ENCODE measurements around the gene CTNNA3. TPM values are rescaled to one million over a fixed set of nuclear protein-coding genes. Genes with fewer than 3 reads are reported as not detected.

Gene CTNNA3
- total RNA-seq, 1 donor from 2014 or later: 159 TPM

GRCh38 chr10:66148312-66148711 is 1547.7 kb downstream of the CTNNA3 start:
- Histone ChIP-seq H3K27me3 (ENCODE audit: low read depth) (no peaks in the 10 kb centered on the region), H3K36me3 (no peaks in the 10 kb centered on the region), H3K4me3 (no peak overlapping the region), H3K9me3 (replicated peaks) (no peaks in the 10 kb centered on the region), H3K27ac (replicated peaks) (no peak overlapping the region), H3K4me1 (no peaks in the 10 kb centered on the region)
- no peak for DNase-seq
- intact Hi-C loops (cut with micrococcal nuclease): no loop called here
- TF ChIP-seq CTCF (IDR thresholded peaks at IDR 0.05; ENCODE audit: borderline replicate concordance): no peak

GRCh38 chr10:66144016-66144415 is 1552.0 kb downstream of the CTNNA3 start:
- DNase-seq: no peak
- Histone ChIP-seq H3K36me3 (no peaks in the 10 kb centered on the region), H3K9me3 (replicated peaks) (no peaks in the 10 kb centered on the region), H3K4me3 (no peak overlapping the region), H3K4me1 (no peaks in the 10 kb centered on the region), H3K27me3 (ENCODE audit: low read depth) (no peaks in the 10 kb centered on the region), H3K27ac (replicated peaks) (no peak overlapping the region)
- TF ChIP-seq CTCF (IDR thresholded peaks at IDR 0.05; ENCODE audit: borderline replicate concordance): no peak
- intact Hi-C loops (cut with micrococcal nuclease): no loop called here

- no peak for TF ChIP-seq CTCF (IDR thresholded peaks at IDR 0.05; ENCODE audit: borderline replicate concordance)
- Histone ChIP-seq H3K36me3 (no peaks in the 10 kb centered on the region), H3K9me3 (replicated peaks) (no peaks in the 10 kb centered on the region), H3K27me3 (ENCODE audit: low read depth) (no peaks in the 10 kb centered on the region), H3K27ac (replicated peaks) (no peak overlapping the region), H3K4me3 (no peak overlapping the region), H3K4me1 (no peaks in the 10 kb centered on the region)
- intact Hi-C loops (cut with micrococcal nuclease): no loop called here
- DNase-seq: no peak
Measured at GRCh38 chr10:66102756-66103155, 1593.2 kb downstream of the CTNNA3 start.

- no peaks in the 10 kb centered on the region for H3K4me1 ChIP-seq
Measured at GRCh38 chr10:66098595-66099480, 1597.2 kb downstream of the CTNNA3 start.

GRCh38 chr10:66095610-66096009 is 1600.4 kb downstream of the CTNNA3 start:
- Histone ChIP-seq H3K4me1 (no peaks in the 10 kb centered on the region), H3K4me3 (no peak overlapping the region), H3K36me3 (no peaks in the 10 kb centered on the region), H3K27ac (replicated peaks) (no peak overlapping the region), H3K9me3 (replicated peaks) (no peaks in the 10 kb centered on the region), H3K27me3 (ENCODE audit: low read depth) (no peaks in the 10 kb centered on the region)
- no peak for DNase-seq
- intact Hi-C loops (cut with micrococcal nuclease): no loop called here
- TF ChIP-seq CTCF (IDR thresholded peaks at IDR 0.05; ENCODE audit: borderline replicate concordance): no peak

More at GRCh38 chr10:66098595-66099480, 1597.2 kb downstream of the CTNNA3 start:
- H3K4me3 ChIP-seq: no peak overlapping the region
- TF ChIP-seq CTCF (IDR thresholded peaks at IDR 0.05; ENCODE audit: borderline replicate concordance): no peak
- no peaks in the 10 kb centered on the region for H3K36me3 ChIP-seq
- intact Hi-C loops (cut with micrococcal nuclease): no loop called here
- DNase-seq: no peak
- H3K27ac ChIP-seq (replicated peaks): no peak overlapping the region
- no peaks in the 10 kb centered on the region for H3K27me3 ChIP-seq (ENCODE audit: low read depth)
- no peaks in the 10 kb centered on the region for H3K9me3 ChIP-seq (replicated peaks)
